T-helper 22 cell (primary cell): Measurements from ENCODE around the gene ATP6V1B1.
A peak's percentile ranks its signal among the peaks of the same experiment; 100 is the strongest.

Experiments
- DNase-seq: peaks from one replicate; pipeline ENCODE4 v3.0.0-alpha.2; 2020; ENCODE audit warnings: low read depth

Gene ATP6V1B1

DNA sequence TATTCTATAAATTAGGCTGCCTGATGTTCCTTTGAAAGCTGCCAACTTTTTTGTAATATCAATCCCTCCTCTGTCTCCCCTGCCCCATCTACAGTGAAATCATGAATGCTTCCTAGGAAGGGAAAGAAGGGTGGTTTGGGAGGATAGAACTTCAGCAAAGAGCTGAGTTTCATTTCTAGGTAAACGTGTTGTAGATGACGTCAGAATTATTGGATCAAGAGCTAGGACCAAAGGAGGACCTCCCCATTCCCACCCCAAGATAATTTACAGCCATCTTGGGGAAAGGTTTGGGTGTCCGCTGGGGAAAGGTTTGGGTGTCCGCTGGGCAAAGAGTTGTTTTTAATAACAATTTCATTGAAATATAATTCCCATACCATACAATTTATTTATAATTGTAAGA, 31.5 kb downstream of the ATP6V1B1 start:
- DNase-seq = no peak

DNA sequence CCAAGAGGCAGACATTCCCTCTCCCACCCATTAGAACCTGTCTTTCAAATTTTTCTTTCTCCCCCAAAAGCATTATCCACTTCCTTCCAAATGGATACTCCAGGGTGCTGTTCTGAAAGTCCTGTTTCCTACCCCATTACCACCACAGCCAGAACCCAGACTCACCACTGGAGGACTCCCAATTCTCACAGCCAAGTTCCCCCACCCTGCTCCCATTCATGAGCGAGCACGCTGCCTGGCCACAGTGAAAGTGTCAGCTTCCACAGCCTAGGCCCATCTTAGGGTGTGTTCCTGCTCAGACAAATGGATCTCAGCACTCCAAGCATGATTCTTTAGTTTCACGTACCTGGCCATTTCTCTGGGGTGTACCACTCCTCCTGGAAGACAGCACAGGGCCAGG, 38.9 kb downstream of the ATP6V1B1 start:
- DNase-seq = no peak

DNA sequence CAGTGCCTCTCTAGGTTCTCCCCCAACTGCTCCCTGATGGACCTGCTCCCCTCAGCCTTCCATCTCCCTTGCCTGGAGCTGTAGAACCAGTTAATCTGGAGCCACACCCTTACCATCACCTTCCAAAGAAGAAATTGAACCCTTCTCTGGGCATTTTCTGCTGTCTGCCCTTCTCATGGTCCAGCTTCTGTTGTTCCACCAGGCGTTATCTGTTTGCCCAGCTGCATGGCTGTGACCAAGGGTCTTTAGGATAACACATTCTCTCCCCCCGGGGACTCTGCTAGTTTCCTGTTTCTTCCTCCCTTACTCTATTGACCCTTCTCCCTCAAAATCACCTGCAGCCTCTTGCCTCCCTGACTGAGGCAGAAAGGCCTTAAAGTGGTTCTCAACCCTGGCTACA, 39.5 kb downstream of the ATP6V1B1 start:
- no peak for DNase-seq

DNA sequence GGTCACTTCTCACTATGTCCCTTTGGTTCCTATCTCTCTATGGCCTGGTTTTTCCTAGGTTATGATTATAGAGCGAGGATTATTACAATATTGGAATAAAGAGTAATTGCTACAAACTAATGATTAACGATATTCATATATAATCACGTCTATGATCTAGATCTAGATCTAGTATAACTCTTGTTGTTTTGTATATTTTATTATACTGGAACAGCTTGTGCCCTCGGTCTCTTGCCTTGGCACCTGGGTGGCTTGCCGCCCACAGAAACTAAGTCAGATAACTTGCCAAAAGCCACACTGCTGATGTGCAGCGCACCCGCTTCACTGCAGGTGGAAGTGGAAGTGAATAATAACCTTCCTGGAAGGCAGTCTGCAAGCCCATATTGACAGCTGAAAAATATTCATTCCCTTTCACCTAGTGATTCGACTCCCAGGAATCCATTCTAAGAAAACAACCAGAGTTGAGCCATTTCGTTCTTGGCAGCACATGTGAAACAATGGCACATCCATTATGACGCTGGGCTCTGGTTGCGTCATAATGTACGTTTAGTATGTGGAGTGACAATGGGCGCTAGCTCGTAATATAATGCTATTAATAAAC, 42.0 kb downstream of the ATP6V1B1 start:
- no peak for DNase-seq

DNA sequence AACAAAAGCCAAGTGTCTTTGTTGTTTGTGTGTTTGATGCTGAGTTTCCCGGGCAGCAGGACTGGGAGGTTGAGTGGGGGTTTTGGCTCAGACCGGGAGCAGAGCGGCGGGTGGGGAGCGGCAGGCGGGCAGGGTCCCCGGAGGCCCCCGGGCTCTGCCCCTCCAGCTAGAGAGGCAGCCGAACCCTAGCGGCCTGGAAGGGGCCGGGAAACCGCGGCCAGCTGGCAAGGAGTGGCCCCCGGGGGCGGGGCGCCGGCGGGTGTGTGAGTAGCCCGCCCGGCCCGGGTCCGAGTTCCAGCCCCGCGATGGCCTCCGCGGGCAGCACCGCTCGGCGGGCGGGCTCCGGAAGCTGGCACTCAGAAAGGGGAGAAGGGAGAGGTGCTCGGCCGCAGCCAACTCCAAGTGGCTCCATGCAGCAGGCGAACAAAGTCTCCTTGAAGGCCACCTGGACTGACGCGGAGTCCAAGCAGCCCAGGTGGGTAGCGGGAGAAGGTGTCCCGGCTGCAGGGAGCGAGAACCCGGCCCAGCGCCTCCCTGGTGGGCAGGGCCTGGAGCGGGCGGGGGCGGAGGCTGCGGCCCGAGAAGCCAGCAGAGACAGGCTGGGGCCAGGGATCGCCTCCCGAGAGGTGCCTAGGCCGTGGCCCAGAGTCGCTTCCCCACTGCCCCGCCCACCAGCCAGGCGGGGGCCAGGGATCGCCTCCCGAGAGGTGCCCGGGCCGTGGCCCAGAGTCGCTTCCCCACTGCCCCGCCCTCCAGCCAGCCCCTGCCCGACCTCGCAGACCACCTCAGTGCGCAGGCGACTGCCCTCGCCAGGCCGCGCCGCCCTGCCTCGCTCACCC, 42.9 kb downstream of the ATP6V1B1 start, which contains the start of gene ANKRD53:
ANKRD53 (plus strand) TSS at position 290 of the 839 bp plus-strand sequence; CDS start at position 306, 16 bp downstream.
- no peak for DNase-seq

DNA sequence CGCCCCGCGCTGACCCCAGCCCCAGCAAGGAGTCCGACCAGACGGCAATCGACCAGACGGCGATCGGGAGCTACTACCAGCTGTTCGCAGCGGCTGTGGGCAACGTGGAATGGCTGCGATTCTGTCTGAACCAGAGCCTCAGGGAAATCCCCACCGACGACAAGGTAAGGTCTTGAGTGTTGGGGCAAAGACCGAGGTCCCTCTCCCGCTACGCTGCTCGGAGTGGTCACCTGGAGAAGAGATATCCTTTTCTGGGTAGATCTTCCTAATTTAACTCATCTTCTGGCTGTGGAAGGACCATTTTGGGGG, 43.4 kb downstream of the ATP6V1B1 start:
- no peak for DNase-seq

DNA sequence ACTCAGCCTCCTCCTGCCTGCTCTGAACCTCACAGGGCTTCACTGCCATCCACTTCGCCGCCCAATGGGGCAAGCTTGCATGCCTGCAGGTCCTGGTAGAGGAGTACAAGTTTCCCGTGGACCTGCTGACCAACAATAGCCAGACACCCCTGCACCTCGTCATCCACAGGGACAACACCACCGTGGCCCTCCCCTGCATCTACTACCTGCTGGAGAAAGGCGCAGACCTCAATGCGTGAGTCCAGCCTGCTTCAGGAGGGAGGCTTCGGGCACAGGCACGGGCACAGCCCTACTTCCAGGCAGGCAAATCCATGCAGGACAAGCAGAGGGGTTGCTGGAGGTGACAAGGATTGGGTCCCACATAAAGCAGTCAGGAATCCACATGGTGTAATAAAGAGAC, 43.9 kb downstream of the ATP6V1B1 start:
- no peak for DNase-seq

DNA sequence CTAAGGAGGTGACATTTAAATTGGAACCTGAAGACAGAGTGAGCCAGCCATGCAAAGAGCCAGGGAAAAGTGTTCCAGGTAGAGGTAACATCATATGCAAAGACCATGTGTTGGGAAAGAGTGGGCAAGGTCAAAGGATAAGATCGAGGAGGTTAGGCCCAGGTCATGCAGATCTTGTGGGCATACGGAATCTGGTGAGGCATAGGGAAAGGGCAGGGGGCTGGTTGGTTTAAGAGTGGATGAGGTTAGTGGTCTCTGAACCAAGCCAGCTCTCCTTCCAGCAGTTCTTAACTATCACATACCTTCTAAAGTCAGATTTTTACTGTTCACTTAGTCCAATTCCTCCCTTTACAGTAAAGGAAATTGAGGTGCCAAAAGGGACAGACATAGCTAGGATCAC, 45.7 kb downstream of the ATP6V1B1 start:
- no peak for DNase-seq

DNA sequence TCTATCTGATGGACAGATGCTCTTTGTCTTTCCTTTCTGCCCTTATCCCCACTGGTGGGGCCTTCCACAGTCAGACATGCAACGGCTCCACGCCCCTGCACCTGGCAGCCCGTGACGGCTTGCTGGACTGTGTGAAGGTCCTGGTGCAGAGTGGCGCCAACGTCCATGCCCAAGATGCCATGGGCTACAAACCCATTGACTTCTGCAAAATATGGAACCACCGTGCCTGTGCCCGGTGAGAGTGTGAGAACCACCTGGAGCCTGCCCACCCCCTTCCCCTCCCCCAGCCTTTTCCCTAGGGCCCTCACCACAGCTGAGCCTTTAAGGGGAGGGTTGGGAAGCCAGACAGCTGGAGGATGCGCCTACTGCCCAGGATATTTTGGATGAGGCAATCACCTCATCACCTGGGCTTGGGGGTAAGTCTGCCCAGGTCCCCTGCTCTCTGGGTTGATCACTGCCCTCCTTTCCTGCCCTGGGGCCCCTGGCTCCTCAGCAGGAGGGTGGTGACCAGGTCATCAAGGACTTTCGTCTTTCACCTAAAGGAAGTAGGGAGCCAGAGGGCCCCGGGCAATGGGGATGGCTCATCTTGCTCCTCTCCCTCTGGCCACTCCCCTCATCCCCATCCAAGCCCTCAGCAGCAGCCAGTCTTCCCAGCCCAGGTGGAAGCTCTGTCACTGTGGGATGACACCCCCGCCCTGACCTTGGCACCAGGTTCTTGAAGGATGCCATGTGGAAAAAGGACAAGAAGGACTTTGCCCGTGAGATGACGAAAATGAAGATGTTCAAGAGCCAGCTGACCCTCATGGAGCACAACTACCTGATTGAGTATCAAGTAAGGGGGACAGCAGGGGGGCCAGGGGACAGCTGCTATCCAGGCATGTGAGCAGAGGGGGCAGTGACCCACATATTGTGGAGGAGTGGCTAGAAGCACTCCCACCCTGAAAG, 46.4 kb downstream of the ATP6V1B1 start:
- DNase-seq = no peak

DNA sequence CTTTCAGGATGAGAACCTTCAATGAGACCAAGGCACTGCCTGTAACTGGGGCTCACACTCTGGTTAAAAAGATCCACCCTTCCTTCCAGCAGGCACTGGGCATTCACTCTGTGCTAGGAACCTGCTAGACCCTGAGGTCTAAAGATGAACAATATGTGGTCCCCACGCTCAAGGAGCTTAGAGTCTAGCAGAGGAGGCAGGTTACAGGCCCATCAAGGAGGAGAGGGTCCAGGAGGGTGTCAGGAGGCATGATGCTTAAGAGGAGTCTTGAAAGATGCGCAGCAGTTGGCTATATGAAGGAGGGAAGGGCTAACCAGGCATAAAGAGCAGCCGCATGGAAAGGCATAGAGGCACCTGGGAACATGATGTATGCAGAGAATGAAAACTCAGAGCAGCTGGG, 47.3 kb downstream of the ATP6V1B1 start:
- no peak for DNase-seq

DNA sequence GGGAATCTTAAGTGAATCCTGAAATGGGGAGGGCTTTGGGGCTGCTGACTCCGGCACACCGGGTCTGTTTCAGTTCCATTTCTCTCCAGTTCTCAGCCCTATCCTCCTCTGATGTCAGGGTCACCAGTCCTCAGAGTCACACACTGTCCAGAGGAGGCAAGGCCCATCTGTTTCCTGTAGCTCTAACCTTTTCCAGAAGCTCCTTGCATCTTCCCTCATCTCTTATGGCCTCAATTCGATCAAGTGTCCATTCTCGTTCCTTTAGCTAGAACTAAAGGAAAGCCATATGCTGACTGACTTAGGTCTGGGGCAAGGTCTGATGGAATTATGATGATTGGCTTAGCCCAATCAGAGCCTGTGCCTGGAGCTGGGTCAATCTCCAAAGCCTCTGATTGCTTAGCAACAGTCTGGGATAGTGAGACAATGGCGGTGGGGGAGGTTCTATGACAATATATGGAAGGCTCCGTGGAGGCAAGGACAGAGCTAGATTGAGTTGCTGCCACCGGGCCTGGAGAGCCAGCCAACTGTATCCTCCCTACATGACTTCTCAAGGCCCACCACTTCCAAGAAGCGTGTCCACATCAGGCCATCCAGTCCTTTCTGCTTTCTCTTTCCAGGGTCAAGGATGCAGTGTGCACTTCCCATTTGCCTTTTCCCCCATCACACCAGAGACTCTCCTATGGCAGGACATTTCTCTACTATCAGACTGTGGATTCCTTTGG, 48.0 kb downstream of the ATP6V1B1 start:
- no peak for DNase-seq

DNA sequence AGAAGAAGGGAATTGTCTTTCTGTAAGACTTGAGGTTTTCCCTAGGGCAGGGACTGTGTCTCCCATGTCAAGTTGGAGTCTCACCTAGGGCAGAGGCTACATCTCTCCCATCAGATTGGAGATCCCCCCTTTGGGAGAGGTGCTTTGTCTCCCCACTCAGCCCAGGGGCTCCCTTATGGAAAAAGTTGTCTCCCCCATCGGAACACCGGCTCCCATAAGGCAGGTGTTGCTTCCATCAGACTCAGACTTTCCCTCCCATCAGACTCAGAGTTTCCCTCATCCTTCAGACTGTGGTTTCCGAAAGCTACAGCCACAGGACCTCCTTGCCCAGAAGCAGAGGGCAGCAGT, 48.5 kb downstream of the ATP6V1B1 start:
- no peak for DNase-seq

DNA sequence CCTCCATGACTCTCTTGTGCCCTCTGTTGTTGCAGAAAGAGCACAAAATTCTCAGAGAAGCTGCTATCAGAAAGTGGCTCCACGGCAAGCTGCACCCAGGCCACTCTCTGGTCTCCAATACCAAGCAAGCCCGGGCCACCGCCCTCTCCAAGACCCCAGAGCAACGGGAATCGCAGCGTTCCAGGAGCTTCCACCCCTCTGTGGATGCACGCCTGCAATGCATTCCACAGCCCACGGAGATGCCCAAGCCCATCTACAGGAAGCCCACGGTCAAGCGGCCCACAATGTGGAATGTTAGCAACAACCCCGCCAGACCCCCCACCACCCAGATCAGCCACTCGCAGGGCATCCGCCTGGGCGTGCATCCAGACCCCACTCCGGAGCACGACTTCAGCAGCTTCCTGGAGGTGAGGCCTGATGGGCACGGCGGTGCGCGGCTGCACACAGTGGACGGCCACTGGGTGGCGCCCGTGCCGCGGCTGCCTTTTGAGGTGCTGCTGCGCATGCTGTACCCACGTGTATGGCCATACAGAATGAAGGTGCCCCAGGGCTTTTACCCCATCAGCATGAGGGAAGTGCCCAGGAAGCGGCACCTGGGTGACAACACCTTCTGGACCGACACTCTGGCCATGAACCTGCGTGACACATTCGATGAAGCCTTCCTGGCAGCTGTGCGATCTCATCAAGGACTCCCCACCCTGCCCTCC, 49.0 kb downstream of the ATP6V1B1 start:
- DNase-seq = peak; percentile 55

DNA sequence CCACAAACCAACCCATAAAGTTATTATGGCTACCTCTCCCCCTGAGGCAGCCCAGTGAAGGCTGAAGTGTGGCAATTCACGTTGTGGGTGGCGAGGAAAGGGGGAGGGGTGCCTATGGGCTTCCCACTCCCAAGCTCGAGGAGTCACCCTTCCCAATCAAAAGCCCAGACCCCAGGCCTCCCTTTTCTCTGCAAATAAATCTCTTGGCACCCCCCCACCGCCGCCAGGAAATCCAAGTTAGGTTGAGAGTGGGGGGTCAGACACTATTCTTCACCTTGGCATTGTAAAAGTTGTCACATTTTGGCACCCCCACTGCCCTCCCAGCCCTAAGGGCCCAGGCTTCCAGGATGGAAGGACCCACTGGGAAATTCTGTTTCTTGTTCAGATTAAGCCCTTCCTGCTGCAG, 49.6 kb downstream of the ATP6V1B1 start:
- DNase-seq = no peak

DNA sequence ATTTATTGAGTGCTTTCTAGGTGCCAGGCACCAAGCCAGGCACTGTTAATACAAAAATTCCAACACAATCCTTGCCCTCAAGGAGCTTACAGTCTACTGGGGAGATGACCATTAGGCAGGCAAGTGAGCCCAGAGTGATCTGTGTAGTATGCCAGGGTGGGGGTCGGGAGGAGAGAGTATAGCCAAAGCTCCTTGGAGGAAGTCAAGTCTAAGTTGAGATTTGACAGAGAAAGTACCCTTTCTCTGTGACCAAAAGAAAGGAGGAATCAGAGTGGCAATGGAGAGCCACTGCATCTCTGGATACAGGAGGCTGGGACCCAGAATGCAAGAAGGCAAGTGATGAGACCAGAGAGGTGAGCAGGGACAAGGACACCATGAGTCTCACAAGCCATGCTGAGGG, 50.3 kb downstream of the ATP6V1B1 start:
- no peak for DNase-seq

DNA sequence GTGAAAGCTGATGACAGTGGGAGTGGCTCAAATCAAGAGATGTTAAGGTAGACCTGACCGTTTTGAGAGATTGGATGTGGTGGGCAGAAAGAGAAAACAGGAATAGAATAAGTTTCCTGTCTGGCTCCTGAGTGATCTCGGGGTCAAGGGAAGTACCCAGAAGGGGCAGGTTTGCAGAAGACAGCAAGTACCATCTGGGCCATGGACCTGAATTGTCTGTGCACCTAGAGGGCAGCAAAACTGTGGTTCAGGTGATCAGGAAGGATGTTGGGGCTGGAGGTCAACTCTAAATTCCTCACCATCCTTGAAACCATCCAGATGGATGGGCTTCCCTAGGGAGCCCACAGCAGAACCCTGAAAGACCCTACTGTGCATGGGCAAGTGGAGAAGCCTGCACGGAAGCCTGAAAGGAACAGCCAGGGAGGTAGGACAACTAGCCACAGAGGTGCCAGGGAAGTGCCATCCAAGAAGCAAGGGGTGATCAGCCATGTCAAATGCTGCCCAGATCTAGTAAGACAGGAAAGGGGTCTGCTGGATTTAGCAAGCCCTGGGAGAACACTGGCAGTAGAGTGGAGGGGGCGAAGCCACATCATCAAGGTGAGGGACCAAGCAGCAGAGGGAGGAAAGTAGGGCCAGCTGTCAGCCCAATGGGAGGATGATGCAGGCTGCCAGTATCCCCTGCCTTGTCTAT, 50.9 kb downstream of the ATP6V1B1 start:
- no peak for DNase-seq

DNA sequence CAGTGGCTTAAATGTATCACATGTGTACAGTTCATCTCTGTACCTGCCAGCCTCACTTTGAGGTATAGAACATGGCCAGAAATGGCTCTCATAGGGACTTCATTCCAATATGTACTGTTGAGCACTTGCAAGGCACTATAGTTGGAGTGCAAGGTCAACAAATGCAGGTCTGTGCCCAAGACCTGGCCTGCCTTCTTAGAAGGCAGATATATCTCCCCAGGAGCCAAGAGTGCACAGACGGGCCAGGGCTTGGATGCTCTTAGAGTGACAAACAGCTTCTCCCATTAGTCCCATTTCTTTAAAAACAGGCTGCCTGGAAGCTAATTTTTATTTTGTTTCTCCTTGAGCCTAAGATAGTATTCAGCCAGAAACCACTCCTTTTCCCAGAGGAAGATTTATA, 51.7 kb downstream of the ATP6V1B1 start:
- DNase-seq = no peak

DNA sequence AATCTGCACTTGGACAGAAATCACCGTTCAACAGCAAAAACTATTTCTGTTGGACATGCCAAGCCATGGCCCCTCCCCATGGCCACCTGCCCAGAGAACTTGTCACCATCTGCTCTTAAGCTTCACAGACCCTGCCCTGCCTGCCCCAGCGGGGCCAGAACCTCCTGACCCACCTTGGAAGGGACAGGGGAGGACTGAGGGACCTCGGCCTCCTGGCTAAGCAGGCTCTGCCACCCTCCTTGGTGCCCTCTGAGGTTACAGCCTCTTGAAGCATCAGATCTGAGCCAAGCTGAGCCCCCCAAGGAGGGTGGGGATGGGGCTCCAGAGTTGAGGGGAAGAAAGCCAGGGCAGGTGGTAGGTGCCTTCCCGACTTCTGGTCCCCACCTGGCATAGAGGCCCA, 52.5 kb downstream of the ATP6V1B1 start:
- DNase-seq = no peak

DNA sequence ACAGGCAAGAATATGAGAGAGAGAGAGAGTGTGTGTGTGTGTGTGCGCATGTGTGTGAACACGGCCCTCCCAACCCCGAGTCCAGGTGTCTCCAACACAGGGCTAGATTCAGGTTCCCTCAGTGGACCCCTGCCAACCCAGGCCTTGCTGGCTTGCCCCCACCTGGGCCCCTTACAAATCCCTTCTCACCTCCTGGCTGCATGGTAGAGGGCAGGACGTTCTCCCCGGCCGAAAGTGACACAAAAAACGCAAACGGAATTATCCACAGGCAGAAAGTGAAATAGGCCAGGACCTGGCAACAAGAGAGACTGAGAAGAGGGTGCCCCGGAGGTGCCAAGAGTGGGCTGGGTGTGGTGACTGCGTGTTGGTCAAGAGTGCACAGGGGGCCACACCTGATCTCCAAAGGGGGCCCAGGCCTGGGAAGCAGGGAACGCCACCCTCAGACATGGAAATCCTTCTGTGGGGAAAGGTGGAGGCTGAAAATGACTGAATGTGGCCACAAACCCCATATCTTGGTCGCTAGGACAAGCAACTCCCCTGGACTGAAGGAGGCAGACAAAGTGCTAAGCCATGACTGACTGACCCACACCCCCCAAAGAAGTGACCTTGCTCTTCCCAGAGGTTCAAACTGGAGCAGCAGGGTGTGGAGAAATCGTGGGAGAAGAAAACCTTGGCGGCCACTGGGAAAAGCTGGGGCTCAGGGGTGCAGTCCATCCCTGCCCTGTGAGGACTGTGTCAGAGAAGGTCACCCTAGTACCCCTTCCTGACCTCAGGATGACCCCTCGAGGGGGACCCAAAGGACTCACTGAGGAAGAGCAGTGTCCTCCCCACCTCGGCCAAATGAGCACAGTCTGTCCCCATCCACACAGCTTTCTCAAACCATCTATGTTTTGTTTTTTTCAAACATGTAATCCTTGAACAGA, 53.3 kb downstream of the ATP6V1B1 start:
- no peak for DNase-seq

DNA sequence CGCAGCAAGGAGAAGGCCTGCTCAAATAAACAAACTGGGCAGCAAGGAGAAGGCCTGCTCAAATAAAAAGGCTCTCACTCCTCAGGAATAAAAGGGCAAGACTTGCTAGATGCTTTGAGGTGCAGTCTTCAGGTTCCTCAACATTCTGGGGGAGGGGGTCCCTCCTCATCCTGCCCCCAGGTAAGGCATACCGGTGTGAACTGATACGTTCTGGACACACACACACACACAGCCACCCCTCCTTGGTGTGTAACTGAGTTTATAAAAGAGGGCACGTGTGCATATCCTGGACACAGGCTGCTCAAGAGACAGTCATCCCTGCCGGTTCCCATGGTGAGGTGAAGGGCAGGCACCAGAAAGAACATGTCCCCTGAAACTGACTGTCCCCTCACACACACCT, 54.5 kb downstream of the ATP6V1B1 start:
- DNase-seq = no peak
